Transverse colon (tissue), 4 donors: ENCODE measurements around the gene GNG4. TPM values are rescaled to one million over a fixed set of nuclear protein-coding genes. Genes with fewer than 3 reads are reported as not detected.
"Not testable (repeated sequence)": the region's sequence is repeated elsewhere in the genome, so short reads cannot be mapped to it uniquely, and the experiment has no call there.

ENCODE experiments used
- DNase-seq: peaks from one replicate; pipeline ENCODE4 v3.0.0-alpha.2; 2019
- H3K27ac ChIP-seq, 4 donors: fragments of 200-600 bp; sonication (generic); 2 replicates each; pipeline ENCODE4 v1.5.1; 2016 to 2018; ENCODE audit warnings: inconsistent platforms in 4 of 4
- H3K27me3 ChIP-seq: fragments of 200-600 bp; sonication (generic); 2 replicates; pipeline ENCODE4 v1.5.1; 2017; ENCODE audit warnings: inconsistent platforms
- H3K36me3 ChIP-seq, 4 donors: fragments of 200-600 bp; sonication (generic); 2 replicates each; pipeline ENCODE4 v1.5.1; 2017 to 2019; ENCODE audit warnings: inconsistent platforms in 4 of 4
- H3K4me1 ChIP-seq, 4 donors: fragments of 200-600 bp; sonication (generic); 2 replicates each; pipeline ENCODE4 v1.5.1; 2017 to 2020; ENCODE audit warnings: inconsistent platforms in 4 of 4
- H3K4me3 ChIP-seq, 4 donors: fragments of 200-600 bp; sonication (generic); 1 replicate in 1 of 4; 2 replicates in 3 of 4; pipeline versions ENCODE4 v1.5.1 to v1.6.1; 2017 to 2019; ENCODE audit warnings: inconsistent platforms in 4 of 4
- H3K9me3 ChIP-seq, 2 donors: fragments of 200-600 bp; sonication (generic); 2 replicates each; pipeline ENCODE4 v1.5.1; 2017 to 2019; ENCODE audit warnings: inconsistent platforms in 2 of 2
- CTCF ChIP-seq, 5 experiments: fragments of 200-600 bp in 3 of 5; fragments of 450-650 bp in 2 of 5; sonication (generic) in 3 of 5; IDR thresholded peaks; 1 replicate in 2 of 5; 2 replicates in 3 of 5; pipeline ENCODE4 v1.5.1; 2016 to 2017; ENCODE audit warnings: antibody characterized with exemption in 5 of 5, inconsistent platforms in 3 of 5, mild to moderate bottlenecking in 2 of 5, moderate library complexity in 1 of 5
- EP300 ChIP-seq: sonication (generic); formaldehyde crosslinking; IDR thresholded peaks from one replicate; pipeline ENCODE4 v1.6.1; 2017; ENCODE audit warnings: antibody characterized with exemption, low read depth
- POLR2A ChIP-seq: fragments of 450-650 bp; IDR thresholded peaks from one replicate; pipeline ENCODE4 v1.6.1; 2016; ENCODE audit warnings: antibody characterized with exemption, mild to moderate bottlenecking, moderate library complexity
- POLR2AphosphoS5 ChIP-seq, 3 donors: sonication (generic); formaldehyde crosslinking; IDR thresholded peaks; one replicate each; pipeline ENCODE4 v1.6.1; 2016; ENCODE audit warnings: antibody characterized with exemption in 3 of 3
- WGBS, 2 donors: methylation state at CpG; one replicate each; pipeline ENCODE4 v1.1.5; 2018; ENCODE audit warnings: low coverage in 1 of 2; 5-methylcytosine and 5-hydroxymethylcytosine counted together
- in situ Hi-C, 4 donors: fragments of 200-750 bp; cut with MboI; loops; one replicate each; pipeline versions ENCODE4 v1.15.0 to v1.15.1; 2017; ENCODE audit warnings: low sequenced_read_pairs in 3 of 4, low pct_ligation_motif_present in 1 of 4, low pct_unique_long_range_greater_than_20kb in 1 of 4
- intact Hi-C: fragments of 100-400 bp; cut with DNase I; formaldehyde crosslinking; loops from one replicate; pipeline ENCODE4 v1.15.1; 2023; ENCODE audit warnings: low total_unique reads
- total RNA-seq, 4 donors: library from RNA; depleted of rRNA; stranded (reverse); fragments of >200 nt; gene quantifications; one replicate each; pipeline ENCODE4 v1.1.0, GENCODE V29; 2016

Gene GNG4
- total RNA-seq, 4 donors from 2014 or later, result 0.37 to 6.8 (median 5.5) TPM

GRCh38 chr1:235579891-235580290, 69.7 kb downstream of the GNG4 start:
- no peaks in the 10 kb centered on the region for H3K9me3 ChIP-seq
- no peak overlapping the region for H3K27ac ChIP-seq
- in situ Hi-C loops (no loop called here), intact Hi-C loops (no loop called here)
- no peak overlapping the region for H3K4me3 ChIP-seq
- H3K4me1 ChIP-seq, result no peaks in the 10 kb centered on the region
- H3K36me3 ChIP-seq, result no peaks in the 10 kb centered on the region
- no peak for DNase-seq
- TF ChIP-seq EP300, result no peak
- no peak for TF ChIP-seq POLR2AphosphoS5 (IDR thresholded peaks at IDR 0.05)
- no peak for TF ChIP-seq CTCF (IDR thresholded peaks at IDR 0.05)
- TF ChIP-seq POLR2A, result no peak
- no peaks in the 10 kb centered on the region for H3K27me3 ChIP-seq
- 84 to 96% methylated on average over 3 of the region's 3 CpGs for WGBS, 2 donors

- in situ Hi-C loops, result no loop called here
These were observed 74.0 kb downstream of the GNG4 start for GRCh38 chr1:235575597-235575996.

GRCh38 chr1:235573880-235574279, 75.7 kb downstream of the GNG4 start:
- H3K9me3 ChIP-seq, result no peaks in the 10 kb centered on the region
- DNase-seq, result no peak
- no peaks in the 10 kb centered on the region for H3K4me1 ChIP-seq
- H3K27me3 ChIP-seq, result no peaks in the 10 kb centered on the region
- 50 to 80% methylated on average over 2 of the region's 2 CpGs for WGBS, 2 donors
- TF ChIP-seq EP300 (no peak), POLR2AphosphoS5 (IDR thresholded peaks at IDR 0.05) (no peak), CTCF (IDR thresholded peaks at IDR 0.05) (no peak), POLR2A (no peak)
- no peak overlapping the region for H3K4me3 ChIP-seq
- no peak overlapping the region for H3K27ac ChIP-seq
- in situ Hi-C loops (no loop called here), intact Hi-C loops (no loop called here)
- no peaks in the 10 kb centered on the region for H3K36me3 ChIP-seq

More at GRCh38 chr1:235575597-235575996, 74.0 kb downstream of the GNG4 start:
- Histone ChIP-seq H3K4me1 (no peaks in the 10 kb centered on the region), H3K4me3 (no peak overlapping the region), H3K36me3 (no peaks in the 10 kb centered on the region), H3K27ac (no peak overlapping the region), H3K27me3 (no peaks in the 10 kb centered on the region), H3K9me3 (no peaks in the 10 kb centered on the region)
- 84% methylated on average over 6 of the region's 6 CpGs; no CpG with 5 or more reads in 1 of the 2 donors for WGBS, 2 donors
- DNase-seq, result no peak
- TF ChIP-seq EP300 (no peak), POLR2AphosphoS5 (IDR thresholded peaks at IDR 0.05) (no peak), CTCF (IDR thresholded peaks at IDR 0.05) (no peak), POLR2A (no peak)
- intact Hi-C loops, result no loop called here

- intact Hi-C loops, result not testable (repeated sequence)
- WGBS, 2 donors, result 88 to 89% methylated on average over 5 of the region's 5 CpGs
These were observed 76.6 kb downstream of the GNG4 start for GRCh38 chr1:235572971-235573370.

GRCh38 chr1:235571482-235571881, 78.1 kb downstream of the GNG4 start:
- Histone ChIP-seq H3K4me3 (no peak overlapping the region), H3K9me3 (no peaks in the 10 kb centered on the region), H3K36me3 (no peaks in the 10 kb centered on the region), H3K27me3 (no peaks in the 10 kb centered on the region), H3K27ac (no peak overlapping the region), H3K4me1 (no peaks in the 10 kb centered on the region)
- in situ Hi-C loops (no loop called here), intact Hi-C loops (no loop called here)
- TF ChIP-seq POLR2A, result no peak
- TF ChIP-seq POLR2AphosphoS5 (IDR thresholded peaks at IDR 0.05), result no peak
- 85 to 89% methylated on average over 3 of the region's 3 CpGs for WGBS, 2 donors
- DNase-seq, result no peak

More at GRCh38 chr1:235572971-235573370, 76.6 kb downstream of the GNG4 start:
- in situ Hi-C loops, H3K9me3 ChIP-seq, H3K27me3 ChIP-seq, H3K4me1 ChIP-seq, H3K27ac ChIP-seq, H3K4me3 ChIP-seq, H3K36me3 ChIP-seq, DNase-seq: not testable (repeated sequence)
